Esophagus muscularis mucosa (tissue), 4 donors: ENCODE measurements around the gene OR13A1. TPM values are rescaled to one million over a fixed set of nuclear protein-coding genes. Genes with fewer than 3 reads are reported as not detected.
"Not testable (repeated sequence)": the region's sequence is repeated elsewhere in the genome, so short reads cannot be mapped to it uniquely, and the experiment has no call there.

Experiments
- DNase-seq: peaks from one replicate; pipeline ENCODE4 v3.0.0-alpha.2; 2017; ENCODE audit errors: extremely low spot score
- H3K27ac ChIP-seq, 4 donors: fragments of 200-600 bp; sonication (generic); replicated peaks in 1 of 4; 1 replicate in 3 of 4; 2 replicates in 1 of 4; pipeline ENCODE4 v1.5.1; 2016 to 2019; ENCODE audit warnings: mild to moderate bottlenecking in 1 of 4
- H3K27me3 ChIP-seq, 4 donors: fragments of 200-600 bp; sonication (generic); one replicate each; pipeline versions ENCODE4 v1.5.1 to v1.6.0; 2016 to 2019
- H3K36me3 ChIP-seq, 4 donors: fragments of 200-600 bp; sonication (generic); one replicate each; pipeline ENCODE4 v1.5.1; 2016 to 2019
- H3K4me1 ChIP-seq, 4 donors: fragments of 200-600 bp; sonication (generic); one replicate each; pipeline ENCODE4 v1.5.1; 2016 to 2019
- H3K4me3 ChIP-seq, 4 donors: fragments of 200-600 bp; sonication (generic); 1 replicate in 2 of 4; 2 replicates in 2 of 4; pipeline ENCODE4 v1.5.1; 2016 to 2019; ENCODE audit warnings: mild to moderate bottlenecking in 4 of 4, moderate library complexity in 1 of 4
- H3K9me3 ChIP-seq, 4 donors: fragments of 200-600 bp; sonication (generic); 1 replicate in 3 of 4; 2 replicates in 1 of 4; pipeline ENCODE4 v1.5.1; 2016 to 2019
- EP300 ChIP-seq: sonication (generic); formaldehyde crosslinking; IDR thresholded peaks from one replicate; pipeline ENCODE4 v1.6.1; 2017; ENCODE audit warnings: antibody characterized with exemption
- POLR2A ChIP-seq: fragments of 450-650 bp; IDR thresholded peaks from one replicate; pipeline ENCODE4 v1.6.1; 2017; ENCODE audit warnings: antibody characterized with exemption, moderate library complexity, mild to moderate bottlenecking, low read depth
- POLR2AphosphoS5 ChIP-seq, 2 donors: sonication (generic); formaldehyde crosslinking; IDR thresholded peaks; one replicate each; pipeline ENCODE4 v1.6.1; 2017; ENCODE audit warnings: antibody characterized with exemption in 2 of 2
- WGBS: methylation state at CpG from one replicate; pipeline ENCODE4 v1.1.5; 2018; 5-methylcytosine and 5-hydroxymethylcytosine counted together
- intact Hi-C: fragments of 100-400 bp; cut with DNase I; formaldehyde crosslinking; loops from one replicate; pipeline ENCODE4 v1.15.1; 2023
- total RNA-seq, 4 donors: library from RNA; depleted of rRNA; stranded (reverse); fragments of >200 nt; gene quantifications; one replicate each; pipeline versions ENCODE4 v1.1.0 to v1.2.1, GENCODE V29; 2016
- TF ChIP-seq, protein P1 (sequence below), 3 experiments: fragments of 200-600 bp in 2 of 3; fragments of 450-650 bp in 1 of 3; sonication (generic) in 2 of 3; IDR thresholded peaks; one replicate each; pipeline ENCODE4 v1.5.1; 2017 to 2019; ENCODE audit warnings: antibody characterized with exemption in 3 of 3, mild to moderate bottlenecking in 2 of 3, moderate library complexity in 1 of 3

Gene OR13A1
- total RNA-seq, 4 donors from 2014 or later = not detected

DNA sequence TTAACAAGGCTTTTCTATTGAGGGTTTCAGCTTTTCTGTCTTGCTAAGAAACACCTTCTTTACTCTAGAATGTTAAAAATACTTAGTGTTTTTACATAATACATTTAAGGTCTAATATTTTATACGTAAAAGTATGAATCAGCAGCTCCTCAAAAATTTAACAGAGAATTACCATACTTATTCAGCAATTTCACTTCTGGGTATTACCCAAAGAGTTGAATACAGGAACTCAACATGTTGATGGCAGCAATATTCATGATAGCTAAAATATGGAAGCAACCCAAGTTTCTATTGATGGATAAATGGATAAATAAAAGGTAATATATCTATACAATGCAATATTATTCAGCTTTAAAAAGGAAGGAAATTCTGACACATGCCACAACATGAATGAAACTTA lies 9.7 kb upstream of the OR13A1 start:
- H3K27me3 ChIP-seq = no peaks in the 10 kb centered on the region
- intact Hi-C loops = no loop called here
- H3K9me3 ChIP-seq = peaks cover 0 to 8% (median 4%) of the 10 kb centered on the region in 4 donors
- H3K36me3 ChIP-seq = no peaks in the 10 kb centered on the region
- no peaks in the 10 kb centered on the region for H3K4me1 ChIP-seq
- no peak for DNase-seq
- H3K4me3 ChIP-seq = no peak overlapping the region
- H3K27ac ChIP-seq = no peak overlapping the region
- TF ChIP-seq EP300 (no peak), POLR2AphosphoS5 (IDR thresholded peaks at IDR 0.05) (no peak), POLR2A (no peak)
- TF ChIP-seq, protein P1, sequence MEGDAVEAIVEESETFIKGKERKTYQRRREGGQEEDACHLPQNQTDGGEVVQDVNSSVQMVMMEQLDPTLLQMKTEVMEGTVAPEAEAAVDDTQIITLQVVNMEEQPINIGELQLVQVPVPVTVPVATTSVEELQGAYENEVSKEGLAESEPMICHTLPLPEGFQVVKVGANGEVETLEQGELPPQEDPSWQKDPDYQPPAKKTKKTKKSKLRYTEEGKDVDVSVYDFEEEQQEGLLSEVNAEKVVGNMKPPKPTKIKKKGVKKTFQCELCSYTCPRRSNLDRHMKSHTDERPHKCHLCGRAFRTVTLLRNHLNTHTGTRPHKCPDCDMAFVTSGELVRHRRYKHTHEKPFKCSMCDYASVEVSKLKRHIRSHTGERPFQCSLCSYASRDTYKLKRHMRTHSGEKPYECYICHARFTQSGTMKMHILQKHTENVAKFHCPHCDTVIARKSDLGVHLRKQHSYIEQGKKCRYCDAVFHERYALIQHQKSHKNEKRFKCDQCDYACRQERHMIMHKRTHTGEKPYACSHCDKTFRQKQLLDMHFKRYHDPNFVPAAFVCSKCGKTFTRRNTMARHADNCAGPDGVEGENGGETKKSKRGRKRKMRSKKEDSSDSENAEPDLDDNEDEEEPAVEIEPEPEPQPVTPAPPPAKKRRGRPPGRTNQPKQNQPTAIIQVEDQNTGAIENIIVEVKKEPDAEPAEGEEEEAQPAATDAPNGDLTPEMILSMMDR (IDR thresholded peaks at IDR 0.05) = no peak
- 78% methylated on average over 1 of the region's 1 CpG for WGBS

DNA sequence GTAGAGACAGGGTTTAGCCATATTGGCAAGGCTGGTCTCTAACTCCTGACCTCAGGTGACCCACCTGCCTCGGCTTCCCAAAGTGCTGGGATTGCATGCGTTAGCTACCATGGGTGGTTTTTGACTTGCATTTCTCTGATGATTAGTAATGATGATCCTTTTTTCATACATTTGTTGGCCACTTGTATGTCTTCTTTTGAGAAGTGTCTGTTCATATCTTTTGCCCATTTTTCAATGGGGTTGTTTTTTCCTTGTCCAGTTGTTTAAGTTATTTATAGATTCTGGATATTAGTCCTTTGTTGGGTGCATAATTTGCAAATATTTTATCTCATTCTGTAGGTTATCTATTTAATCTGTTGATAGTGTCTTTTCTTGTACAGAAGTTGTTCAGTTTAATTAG lies 4.3 kb upstream of the OR13A1 start:
- H3K27ac ChIP-seq = no peak overlapping the region
- no peaks in the 10 kb centered on the region for H3K36me3 ChIP-seq
- no peaks in the 10 kb centered on the region for H3K27me3 ChIP-seq
- peaks cover 0 to 3% (median 0%) of the 10 kb centered on the region in 4 donors for H3K9me3 ChIP-seq
- intact Hi-C loops = no loop called here
- no peak for TF ChIP-seq EP300
- TF ChIP-seq POLR2AphosphoS5 (IDR thresholded peaks at IDR 0.05) = no peak
- no peak for TF ChIP-seq POLR2A
- TF ChIP-seq, protein P1 (IDR thresholded peaks at IDR 0.05) = no peak
- WGBS = 88% methylated on average over 2 of the region's 2 CpGs
- no peak overlapping the region for H3K4me3 ChIP-seq
- DNase-seq = no peak
- H3K4me1 ChIP-seq = no peaks in the 10 kb centered on the region

DNA sequence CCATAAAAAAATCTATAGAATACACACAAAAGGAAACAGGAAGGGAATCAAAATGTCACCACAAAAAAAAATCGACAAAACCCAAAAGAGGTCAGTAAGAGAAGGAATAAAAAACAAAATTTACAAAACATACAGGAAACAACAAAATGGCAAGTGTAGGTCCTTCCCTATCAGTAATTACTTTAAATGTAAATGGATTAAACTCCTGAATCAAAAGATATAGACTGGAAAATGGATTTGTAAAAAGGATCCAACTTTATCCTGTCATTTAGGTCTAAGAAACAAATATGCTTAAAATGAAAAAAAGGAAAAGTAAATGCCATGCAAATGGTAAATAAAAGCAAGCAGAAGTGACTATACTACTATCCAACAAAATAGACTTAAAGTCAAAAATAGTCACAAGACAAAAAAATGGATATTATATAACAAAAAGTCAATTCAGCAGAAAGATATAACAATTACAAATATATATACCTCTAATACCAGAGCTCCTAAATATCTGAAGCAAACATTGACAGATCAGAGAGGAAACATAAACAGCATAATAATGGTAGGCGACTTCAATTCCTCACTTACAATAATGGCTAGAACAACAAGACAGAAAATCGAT lies 2.0 kb downstream of the OR13A1 start:
- intact Hi-C loops = no loop called here
- H3K27ac ChIP-seq = no peak overlapping the region
- H3K4me1 ChIP-seq = no peaks in the 10 kb centered on the region
- 83% methylated on average over 3 of the region's 3 CpGs for WGBS
- H3K27me3 ChIP-seq = no peaks in the 10 kb centered on the region
- DNase-seq = no peak
- H3K36me3 ChIP-seq = no peaks in the 10 kb centered on the region
- H3K4me3 ChIP-seq = no peak overlapping the region
- TF ChIP-seq EP300 (no peak), POLR2AphosphoS5 (IDR thresholded peaks at IDR 0.05) (no peak), POLR2A (no peak)
- TF ChIP-seq, protein P1 (IDR thresholded peaks at IDR 0.05) = no peak
- peaks cover 0 to 9% (median 6%) of the 10 kb centered on the region in 4 donors for H3K9me3 ChIP-seq

DNA sequence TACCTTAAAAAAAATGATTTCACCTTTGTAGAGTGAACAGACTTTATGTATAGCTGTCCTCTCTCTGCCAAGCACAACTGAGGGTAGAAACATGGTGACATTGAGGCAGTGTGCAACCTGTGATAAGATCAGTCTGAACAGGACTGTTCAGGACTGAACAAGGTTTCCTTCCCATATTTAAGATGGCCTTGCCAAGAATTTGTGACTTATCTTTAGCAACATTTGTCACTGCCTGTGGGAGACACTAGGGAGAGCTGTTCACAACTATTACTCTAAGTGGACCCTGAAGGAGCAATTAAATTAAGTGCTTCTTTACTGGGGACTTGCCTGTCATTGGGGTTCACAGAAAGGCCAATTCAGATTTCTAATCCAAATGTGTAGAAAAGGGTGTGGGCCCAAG lies 6.7 kb downstream of the OR13A1 start:
- no peak overlapping the region for H3K4me3 ChIP-seq
- peaks cover 0 to 9% (median 6%) of the 10 kb centered on the region in 4 donors for H3K9me3 ChIP-seq
- no peaks in the 10 kb centered on the region for H3K4me1 ChIP-seq
- no peaks in the 10 kb centered on the region for H3K36me3 ChIP-seq
- H3K27ac ChIP-seq = no peak overlapping the region
- H3K27me3 ChIP-seq = no peaks in the 10 kb centered on the region
- intact Hi-C loops = no loop called here
- DNase-seq = no peak
- no peak for TF ChIP-seq POLR2AphosphoS5 (IDR thresholded peaks at IDR 0.05)
- TF ChIP-seq POLR2A = no peak
- no peak for TF ChIP-seq EP300
- TF ChIP-seq, protein P1 (IDR thresholded peaks at IDR 0.05) = no peak

DNA sequence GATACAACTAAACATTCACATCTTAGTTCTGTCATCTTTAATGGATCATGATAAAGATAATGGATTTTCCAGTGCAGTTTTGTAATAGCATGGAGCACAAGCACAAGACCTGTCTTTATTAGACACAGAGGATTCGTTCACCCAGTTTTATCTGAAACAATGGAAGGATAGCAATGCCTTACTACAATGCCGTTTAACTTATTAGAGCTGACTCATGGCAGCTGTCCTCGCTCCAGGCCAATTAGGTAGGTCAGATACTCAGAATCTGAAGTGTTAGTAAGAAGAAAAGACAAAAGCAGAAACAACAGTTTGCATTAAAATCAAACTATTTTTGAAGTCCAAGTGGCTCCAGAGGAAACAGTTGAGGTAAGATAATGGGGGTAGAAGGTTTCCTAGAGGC lies 12.8 kb downstream of the OR13A1 start:
- no peaks in the 10 kb centered on the region for H3K4me1 ChIP-seq
- no peak overlapping the region for H3K4me3 ChIP-seq
- H3K27ac ChIP-seq = no peak overlapping the region
- peaks cover 0 to 11% (median 0%) of the 10 kb centered on the region in 4 donors for H3K27me3 ChIP-seq
- no peak for DNase-seq
- no peaks in the 10 kb centered on the region for H3K36me3 ChIP-seq
- whole genome bisulfite sequencing = 69% methylated on average over 3 of the region's 3 CpGs
- intact Hi-C loops = no loop called here
- H3K9me3 ChIP-seq = no peaks in the 10 kb centered on the region
- no peak for TF ChIP-seq POLR2AphosphoS5 (IDR thresholded peaks at IDR 0.05)
- TF ChIP-seq, protein P1 (IDR thresholded peaks at IDR 0.05) = no peak
- no peak for TF ChIP-seq EP300
- no peak for TF ChIP-seq POLR2A

DNA sequence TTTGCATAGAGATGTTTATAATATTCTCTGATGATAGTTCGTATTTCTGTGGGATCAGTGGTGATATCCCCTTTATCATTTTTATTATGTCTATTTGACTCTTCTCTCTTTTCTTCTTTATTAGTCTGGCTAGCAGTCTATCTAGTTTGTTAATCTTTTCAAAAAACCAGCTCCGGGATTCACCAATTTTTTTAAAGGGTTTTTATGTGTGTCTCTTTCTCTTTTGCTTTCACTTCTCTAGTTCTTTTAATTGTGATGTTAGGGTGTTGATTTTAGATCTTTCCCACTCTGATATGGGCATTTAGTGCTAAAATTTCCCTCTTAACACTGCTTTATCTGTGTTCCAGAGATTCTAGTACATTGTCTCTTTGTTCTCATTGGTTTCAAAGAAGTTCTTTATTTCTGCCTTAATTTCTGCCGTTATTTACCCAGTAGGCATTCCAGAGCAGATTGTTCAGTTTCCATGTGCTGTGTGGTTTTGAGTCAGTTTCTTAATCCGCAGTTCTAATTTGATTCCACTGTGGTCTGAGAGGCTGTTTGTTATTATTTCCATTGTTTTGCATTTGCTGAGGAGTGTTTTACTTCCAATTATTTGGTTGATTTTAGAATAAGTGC lies 17.0 kb downstream of the OR13A1 start:
- DNase-seq, H3K4me1 ChIP-seq, H3K27ac ChIP-seq, H3K36me3 ChIP-seq, H3K4me3 ChIP-seq, intact Hi-C loops: not testable (repeated sequence)
- peaks cover 0 to 11% (median 0%) of the 10 kb centered on the region in 4 donors for H3K27me3 ChIP-seq
- WGBS = 70% methylated on average over 4 of the region's 4 CpGs
- peaks cover 0 to 13% (median 4%) of the 10 kb centered on the region in 4 donors for H3K9me3 ChIP-seq
